HG03354 (cell line): Measurements from ENCODE around the gene ACIN1.

Experiments used
- ATAC-seq: cut with Tn5 transposase; IDR thresholded peaks from one replicate; pipeline ENCODE4 v1.9.1; 2021; ENCODE audit warnings: mild to moderate bottlenecking; ENCODE audit not compliant: unreplicated experiment, poor library complexity, severe bottlenecking

The ACIN1 gene

DNA sequence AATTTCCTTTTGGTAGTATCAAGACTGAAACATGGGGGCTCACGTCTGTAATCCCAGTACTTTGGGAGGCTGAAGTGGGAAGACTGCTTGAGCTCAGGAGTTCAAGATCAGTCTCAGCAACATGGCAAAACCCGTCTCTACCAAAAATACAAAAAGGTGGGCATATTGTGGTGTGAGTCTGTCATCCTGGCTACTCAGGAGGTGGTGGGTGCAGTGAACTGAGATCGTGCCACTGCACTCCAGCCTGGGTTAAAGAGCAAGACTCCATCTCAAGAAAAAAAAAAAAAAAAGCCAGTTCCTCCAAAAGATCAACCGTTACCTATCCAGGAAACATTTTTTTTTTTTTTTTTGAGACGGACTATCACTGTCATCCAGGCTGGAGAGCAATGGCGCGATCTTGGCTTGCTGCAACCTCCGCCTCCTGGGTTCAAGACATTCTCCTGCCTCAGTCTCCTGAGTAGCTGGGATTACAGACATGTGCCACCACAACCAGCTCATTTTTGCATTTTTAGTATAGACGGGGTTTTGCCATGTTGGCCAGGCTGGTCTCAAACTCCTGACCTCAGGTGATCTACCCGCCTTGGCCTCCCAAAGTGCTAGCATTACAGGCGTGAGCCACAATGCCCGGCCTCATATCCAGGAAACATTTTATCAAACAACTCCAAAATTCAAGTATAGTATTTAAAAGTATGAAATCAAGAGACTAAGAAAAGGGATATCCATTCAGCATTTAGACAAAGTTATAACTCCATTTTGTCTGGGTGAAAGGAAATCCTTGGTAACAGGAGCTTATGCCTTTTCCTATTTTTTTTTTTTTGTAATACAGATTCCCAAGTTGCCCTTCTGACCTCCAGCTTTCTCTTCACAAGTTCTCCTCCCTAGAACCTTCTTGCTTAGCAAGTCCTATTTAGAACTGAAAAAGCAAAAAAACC lies 3.4 kb downstream of the ACIN1 start:
- ATAC-seq = no peak

DNA sequence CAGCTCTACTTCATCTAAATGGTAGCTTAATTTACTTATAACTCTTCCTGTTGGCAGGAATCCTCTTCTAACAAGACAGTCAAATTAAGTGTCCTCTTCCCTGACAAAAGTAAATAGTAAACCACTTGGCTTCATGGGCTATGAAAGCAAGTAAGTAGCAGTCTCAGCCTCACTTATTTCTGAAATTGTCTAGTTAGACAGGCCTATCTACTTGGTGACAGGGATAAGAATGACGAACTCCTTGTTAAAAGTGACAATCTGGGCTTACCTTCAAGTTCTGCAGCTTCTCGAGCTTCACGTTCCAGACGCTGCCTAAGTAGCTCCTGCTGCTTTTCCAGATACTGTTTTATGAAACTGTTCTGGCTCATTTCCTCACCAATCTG lies 4.7 kb downstream of the ACIN1 start:
- no peak for ATAC-seq

DNA sequence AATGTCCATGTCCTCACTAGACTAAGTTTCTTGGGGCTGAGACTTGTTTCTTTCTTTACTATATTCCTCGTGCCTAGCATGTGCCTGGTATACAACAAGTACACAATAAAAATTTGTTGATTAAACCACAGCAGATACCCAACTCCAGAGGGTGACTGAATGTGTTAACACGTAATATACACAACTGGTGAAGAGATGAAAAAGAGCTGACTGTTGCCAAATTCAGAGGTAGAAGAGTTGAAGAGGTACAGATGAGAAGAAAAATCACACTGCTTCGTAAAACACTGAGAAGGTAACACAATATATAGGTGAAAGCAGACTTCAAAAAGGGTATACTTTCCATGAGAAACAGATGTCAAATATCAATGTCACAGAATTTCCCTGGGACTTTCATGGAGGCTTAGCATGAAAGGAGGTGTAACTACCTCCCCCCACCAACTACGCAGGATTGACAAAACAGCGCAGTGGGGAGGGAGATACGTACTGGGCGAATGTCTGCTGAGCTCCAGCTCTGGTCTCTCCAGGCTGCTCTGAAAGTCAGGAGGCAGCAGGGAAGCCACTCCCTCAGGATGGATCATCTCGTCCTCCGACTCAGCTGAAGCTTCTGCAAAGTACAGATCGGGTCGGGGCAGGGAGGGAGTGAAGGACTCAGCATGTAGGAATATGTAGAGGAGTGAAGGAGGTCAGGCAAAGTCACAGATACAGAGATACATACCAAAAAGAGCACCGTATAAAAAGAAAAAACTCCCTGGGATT lies 5.3 kb downstream of the ACIN1 start:
- no peak for ATAC-seq

DNA sequence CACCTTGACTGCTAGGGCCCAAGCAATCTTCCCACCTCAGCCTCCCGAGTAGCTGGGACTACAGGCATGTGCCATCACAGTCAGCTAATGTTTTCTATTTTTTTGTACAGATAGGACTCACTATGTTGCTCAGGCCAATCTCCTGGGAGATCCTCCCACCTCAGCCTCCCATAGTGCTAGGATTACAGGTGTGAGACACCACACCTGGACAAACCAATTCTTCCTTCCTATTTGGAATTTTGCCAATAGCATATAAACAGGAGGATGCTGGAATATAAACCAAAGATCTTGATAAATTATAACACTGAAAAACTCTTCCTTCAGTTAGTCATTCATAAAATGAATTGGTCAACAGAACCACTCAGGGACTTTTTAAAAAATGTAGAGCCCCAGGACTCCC lies 8.4 kb downstream of the ACIN1 start:
- no peak for ATAC-seq

DNA sequence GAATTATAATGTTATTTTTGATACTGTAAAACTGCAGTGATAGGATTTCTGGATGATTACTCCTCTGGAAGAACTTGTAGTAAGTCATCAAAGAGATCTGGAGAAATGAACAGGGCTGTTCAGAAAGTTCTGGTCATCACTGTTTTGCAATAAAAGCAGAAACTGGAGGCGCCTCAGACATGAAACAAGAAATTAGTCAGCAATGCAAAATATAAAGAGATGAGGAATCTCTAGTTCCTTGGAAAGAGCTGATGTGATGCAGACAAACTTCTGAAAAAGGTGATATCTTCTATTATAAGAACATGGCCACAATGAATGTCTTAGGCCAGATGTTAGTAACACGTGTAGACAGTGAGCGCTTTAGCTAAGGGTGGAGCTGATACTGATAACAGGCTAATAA lies 9.5 kb downstream of the ACIN1 start:
- no peak for ATAC-seq

DNA sequence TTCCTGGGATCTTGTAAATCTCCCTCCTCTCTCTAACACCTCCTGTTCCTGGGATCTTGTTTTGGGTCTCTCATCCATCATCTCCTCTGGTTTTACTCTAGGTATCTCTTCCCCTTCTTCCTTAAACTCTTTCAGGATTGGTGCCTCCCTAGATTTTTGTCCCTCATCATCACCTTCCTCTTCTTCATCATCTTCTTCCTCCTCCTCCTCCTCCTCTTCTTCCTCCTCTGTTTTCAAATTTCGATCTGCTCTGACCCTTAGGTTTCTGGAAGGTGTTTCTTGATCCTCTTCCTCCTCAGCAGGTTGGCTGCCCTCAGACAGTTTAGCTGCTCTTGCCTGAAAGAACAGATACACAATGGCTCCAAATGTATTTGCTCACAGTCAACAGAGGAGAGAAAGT lies 14.5 kb downstream of the ACIN1 start:
- ATAC-seq = no peak

DNA sequence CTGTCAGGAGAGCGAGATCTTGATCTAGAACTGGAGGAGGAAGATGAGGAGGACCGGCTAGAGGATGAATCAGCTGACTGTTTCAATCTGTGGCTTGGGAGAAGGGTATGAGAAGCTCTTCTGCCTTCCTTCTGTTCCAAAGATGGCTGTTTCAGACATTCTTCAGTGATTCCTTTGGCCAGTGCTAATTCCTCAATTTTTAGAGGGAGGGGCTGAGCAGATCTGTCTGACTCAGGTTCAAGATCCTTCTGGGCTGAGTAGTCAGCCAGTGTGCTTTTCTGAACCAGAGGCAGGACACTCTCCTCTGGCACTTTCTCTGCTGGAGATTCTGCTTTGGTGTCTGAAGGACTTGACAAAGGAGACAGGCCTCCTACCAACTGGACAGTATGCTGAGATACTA lies 15.2 kb downstream of the ACIN1 start:
- no peak for ATAC-seq

DNA sequence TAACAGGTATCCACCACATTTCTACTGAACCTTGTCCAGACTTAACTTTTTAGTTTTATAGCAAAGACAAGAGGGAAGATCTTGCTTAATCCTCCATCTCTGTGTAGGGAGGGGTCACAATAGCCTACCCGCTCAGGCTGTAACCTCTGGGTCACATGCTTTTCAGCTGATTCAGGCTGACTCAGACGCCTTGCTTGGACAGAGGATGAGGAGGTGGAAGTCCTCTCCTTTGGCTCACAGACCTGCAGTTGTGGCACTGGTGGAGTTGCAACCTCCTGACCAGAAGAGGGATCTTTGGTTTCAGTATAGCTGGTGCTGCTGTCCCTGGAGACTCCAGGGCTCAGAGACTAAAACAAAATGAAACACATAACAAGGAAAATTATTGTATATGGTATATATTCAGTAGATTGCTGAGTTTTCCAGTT lies 16.2 kb downstream of the ACIN1 start:
- no peak for ATAC-seq

DNA sequence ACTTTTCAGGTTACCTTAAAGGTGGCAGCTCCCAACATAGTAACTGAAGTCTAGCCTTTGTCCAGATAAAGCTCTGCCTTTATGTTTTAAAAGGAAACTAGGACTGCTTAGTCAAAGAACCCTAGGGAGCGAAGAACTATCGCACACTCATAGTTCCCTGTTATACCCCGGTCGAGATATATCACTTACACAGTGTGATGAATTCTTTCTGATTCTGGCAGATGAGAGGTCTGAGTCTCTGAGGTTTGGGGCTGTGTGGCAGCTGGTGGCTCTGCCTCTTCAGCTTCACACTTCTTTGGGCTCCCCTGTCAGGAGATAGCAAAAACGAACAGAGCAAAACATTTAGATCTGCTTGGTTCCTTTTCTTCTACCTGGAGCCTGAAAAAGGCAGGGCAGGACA lies 17.0 kb downstream of the ACIN1 start:
- no peak for ATAC-seq

DNA sequence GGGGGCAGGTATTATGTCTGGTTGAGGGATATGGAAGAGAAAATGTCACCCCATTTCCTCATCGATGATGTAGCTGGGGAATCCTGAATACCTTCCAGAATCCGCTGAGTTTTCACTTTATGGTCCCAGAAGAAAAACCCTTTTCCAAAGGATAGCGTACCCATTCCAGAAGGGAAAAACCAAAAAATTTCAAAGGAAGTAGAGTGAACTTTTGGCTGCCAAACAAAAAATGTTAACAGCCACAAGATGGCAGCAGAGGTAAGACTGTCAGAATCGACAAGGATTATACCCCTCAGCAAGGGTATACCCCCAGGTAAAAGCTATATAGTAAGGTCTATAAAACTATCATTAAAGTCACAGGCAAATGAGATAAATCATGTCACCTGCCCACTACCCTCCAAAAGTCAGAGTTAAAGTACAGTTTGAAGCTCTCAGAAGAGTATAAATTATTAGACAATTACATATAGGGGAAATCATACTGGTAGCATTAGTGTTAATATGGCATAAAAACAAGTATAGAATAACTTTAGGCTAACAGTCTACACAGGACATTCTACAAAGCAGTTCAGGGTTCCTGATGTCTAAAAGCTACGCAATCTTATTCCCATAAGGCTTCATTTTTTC lies 18.0 kb downstream of the ACIN1 start:
- no peak for ATAC-seq

DNA sequence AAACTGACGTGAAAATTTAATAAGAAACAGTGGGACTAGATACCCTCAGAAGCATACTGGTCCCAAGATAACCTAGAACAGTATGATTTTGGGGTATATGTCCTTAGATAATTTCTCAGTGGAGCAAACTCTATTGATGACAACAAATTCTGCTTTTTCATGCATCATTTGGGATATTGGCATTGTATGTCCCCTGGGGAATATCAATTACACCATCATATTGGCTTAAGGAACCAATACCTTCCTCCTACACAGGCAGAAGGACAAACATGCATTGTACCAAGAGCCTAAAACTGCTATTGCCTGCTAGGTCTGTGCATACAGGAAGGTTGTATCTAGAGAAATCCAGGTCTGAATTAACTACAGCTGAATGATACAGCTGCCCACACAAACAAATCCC lies 20.0 kb downstream of the ACIN1 start:
- no peak for ATAC-seq

DNA sequence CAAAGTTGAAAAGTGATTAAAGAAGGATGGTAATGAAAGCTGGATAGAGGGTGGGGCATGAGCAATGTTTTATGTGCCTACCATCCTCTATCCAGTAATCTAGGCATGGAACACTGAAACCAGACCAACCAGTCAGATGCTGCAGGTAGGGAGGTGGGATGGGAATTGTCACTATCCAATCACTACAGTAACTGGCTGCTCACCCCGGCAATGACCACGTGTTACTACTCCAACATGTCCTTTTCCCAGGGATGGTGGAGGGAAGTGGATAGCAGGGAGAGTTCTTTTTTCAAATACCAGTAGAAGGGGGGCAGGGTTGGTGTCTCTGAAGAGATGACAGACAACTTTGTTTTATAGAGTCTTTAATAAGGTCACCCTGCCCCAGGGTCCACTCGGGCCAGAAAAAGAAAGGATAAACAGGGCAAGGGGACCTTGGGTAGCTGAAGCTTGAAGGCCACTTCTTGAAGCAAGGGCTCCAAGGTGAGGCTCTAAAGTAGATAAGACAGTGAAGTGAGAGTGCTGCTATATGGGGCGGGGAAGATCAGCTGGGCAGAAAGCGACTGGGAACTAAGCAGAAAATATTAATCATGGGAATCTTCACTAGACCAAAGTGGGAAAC lies 22.9 kb downstream of the ACIN1 start:
- ATAC-seq = no peak

DNA sequence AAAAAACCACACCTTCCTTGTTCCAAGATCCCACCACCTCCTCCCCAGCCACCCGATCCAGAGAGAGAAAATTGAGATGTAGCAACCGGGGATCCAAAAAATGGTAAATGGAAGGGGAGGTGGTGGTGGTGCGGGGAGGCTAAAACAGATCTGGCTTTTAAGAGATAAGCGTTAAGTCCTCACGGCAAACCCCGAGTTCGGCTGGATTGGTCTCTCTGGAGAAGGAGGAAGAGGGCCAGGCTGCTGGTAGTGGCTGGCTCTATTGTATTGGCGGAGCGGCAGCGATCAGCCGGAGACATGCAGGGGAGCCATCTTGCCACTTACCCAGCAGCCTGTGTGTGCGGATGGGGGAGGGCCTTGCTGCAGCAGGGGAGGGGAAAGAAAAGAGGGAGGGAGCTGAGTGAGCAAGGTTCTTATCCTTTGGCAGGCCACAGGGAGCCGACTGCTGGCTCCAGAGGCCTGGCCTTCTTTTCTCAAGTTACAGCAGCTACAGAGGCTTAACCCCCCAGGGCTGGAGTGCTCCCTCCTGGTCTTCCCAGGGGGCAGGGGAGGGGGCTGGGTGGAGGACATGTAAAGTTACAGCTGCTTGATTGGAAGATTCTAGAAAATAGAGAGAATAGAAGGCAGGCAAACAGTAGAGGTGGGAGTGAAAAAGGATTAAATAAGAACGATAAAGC lies 23.6 kb downstream of the ACIN1 start:
- peak; percentile 89 for ATAC-seq

DNA sequence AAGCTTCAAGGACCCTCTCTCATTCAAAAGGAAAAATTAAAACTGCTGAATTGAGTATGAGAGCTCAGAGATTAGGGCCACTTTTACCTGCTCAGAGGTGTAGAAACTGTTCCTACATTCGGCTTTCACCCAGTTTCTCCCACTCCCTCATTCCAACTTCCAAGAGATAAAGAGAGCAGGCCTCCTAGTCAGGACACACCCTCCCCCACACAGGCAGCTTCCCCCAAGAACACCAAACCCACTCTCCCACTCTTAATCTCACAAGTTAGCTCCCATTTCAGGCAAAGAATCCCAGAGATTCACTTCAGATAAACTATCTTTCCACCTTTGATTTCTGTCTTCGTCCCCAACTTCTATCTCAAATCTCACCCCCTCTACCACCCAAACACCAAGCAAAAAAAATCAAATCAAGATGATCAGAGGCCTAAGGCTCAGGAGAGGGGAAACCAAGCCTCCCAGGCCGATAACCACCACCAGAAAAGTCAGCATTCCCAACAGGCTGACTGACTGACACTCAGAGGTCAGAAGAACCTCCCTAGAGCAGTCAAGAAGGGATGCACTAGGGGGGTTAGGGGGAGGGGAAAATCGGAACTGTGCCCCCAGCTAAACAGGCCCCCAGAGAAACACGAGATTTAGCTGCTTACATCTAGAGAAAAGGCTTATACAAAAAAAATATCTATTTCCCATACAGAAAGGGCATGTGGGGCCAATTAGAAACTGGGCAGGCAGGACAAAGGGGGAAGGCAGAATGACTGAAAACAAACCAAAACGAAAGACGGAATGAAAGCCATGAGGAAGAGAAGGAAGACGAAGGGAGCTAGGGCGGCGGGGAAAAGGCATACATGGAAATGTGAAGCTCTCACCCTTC lies 24.4 kb downstream of the ACIN1 start:
- no peak for ATAC-seq

DNA sequence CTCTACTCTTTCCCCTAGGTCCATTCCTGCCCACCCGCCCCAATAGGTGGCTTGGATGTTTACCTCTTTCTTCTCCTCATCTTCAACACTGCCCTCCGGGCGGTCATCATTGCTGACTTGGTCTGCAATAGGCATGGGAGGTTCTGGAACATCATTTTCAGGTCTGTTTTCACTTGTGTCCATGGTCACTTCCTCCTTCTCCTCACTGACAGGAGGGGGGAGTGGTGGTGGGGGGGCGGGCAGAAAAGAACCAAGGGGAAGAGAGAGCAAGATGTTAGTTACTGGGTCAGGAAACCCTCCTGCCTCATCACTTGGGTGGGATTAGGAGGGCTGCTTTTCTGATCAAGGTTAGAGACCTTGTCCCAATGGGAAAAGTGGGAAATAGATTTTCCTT lies 25.5 kb downstream of the ACIN1 start:
- ATAC-seq = no peak

DNA sequence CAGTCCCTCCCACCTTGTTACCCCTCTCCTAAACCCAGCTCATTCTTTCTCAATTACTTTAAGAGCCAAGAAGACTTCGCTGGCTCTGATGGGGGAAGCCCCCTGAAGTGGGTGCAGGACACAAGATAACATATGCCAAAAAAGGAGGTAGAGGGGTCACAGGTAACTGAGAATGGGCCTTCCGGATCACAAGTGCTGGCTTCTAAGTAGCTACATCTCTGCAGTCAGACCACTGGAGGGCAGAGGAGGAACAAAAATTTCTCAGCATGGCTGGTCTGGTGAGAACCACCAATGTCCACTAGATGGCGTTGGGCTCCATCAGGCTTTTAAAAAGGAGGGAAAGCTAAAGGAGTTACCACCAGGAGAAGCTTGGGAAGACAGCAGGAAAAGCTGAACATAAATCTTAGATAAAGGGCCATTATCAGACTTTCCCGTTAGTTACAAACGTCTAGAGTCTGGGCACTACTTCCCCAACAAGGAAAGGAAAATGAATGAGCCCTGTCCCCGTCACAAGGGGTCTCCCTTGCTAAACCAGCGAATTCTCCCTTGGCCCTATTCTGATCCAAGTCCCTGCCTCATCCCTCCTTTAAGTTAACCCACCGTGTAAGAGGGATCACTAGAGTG lies 26.0 kb downstream of the ACIN1 start:
- peak; percentile 80 for ATAC-seq

DNA sequence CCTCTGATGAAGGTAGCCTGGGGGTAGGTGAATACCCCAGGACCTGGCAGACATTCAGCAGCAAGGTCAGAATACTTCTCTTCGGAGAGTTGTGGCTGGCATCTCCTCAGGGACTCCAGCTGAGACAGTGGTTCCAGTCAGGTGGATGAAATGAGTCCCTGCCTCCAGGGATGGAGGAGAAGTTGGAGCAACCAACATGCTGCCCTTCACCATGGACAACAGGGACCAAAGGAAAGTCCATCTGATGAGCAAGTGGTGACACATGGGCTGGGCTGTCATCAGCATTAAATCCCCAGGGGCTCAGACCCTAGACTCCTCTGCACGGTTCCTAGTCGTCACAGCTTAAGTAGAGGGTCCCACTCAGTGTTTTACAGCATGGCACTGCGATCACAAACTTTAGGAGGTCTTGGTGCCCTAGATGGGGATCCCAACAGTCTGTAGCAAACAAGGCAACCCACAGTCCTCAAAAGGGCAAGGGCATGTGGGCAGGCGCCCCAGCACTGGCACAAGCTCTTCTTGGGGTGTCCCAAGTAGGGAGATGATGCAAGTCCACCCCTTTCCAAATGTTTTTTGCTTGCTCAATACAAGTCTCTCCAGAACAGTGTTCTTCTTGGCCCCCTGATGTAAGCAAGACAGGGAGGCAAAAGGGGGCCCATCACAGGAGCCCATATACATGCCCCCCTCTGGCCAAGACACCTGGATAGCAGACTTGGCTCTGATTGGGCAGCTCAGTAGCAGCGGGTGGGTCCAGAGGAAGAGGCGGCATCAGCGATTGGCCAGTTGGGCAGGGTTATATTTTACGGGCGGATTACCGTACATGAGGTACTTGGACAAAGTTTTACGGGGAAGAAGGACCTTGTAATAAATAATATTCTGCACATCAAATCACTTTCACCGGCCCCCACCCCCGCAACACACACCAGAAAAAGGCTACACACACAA lies 26.8 kb downstream of the ACIN1 start:
- ATAC-seq = no peak
